HEK293 (cell line): ENCODE measurements around the gene DHRS13.

ENCODE experiments used
- GFI1B ChIP-seq: fragments of 450-650 bp; formaldehyde crosslinking; IDR thresholded peaks from 2 replicates; pipeline ENCODE4 v1.5.1; 2016; ENCODE audit warnings: missing biosample characterization, missing genetic modification characterization
- KLF8 ChIP-seq: fragments of 450-650 bp; formaldehyde crosslinking; IDR thresholded peaks from 2 replicates; pipeline ENCODE4 v1.5.1; 2016; ENCODE audit warnings: missing biosample characterization, missing genetic modification characterization
- SETDB1 ChIP-seq: IDR thresholded peaks from one replicate; pipeline ENCODE4 v1.6.1; 2017; ENCODE audit warnings: mild to moderate bottlenecking, low read length, moderate library complexity, mixed read lengths; ENCODE audit not compliant: insufficient read length
- SP7 ChIP-seq: fragments of 450-650 bp; formaldehyde crosslinking; IDR thresholded peaks from 2 replicates; pipeline ENCODE4 v1.5.1; 2016; ENCODE audit warnings: missing biosample characterization, missing genetic modification characterization
- TRIM28 ChIP-seq: IDR thresholded peaks from 2 replicates; pipeline ENCODE4 v1.6.1; 2011; ENCODE audit warnings: low read length, control low read depth, borderline replicate concordance
- YY1 ChIP-seq: fragments of 450-650 bp; formaldehyde crosslinking; IDR thresholded peaks from 2 replicates; pipeline ENCODE4 v1.5.1; 2018; ENCODE audit warnings: missing biosample characterization, missing genetic modification characterization
- ZBTB10 ChIP-seq: fragments of 450-650 bp; formaldehyde crosslinking; IDR thresholded peaks from 2 replicates; pipeline ENCODE4 v1.5.1; 2016; ENCODE audit warnings: missing biosample characterization, missing genetic modification characterization
- ZBTB11 ChIP-seq: fragments of 450-650 bp; formaldehyde crosslinking; conservative IDR thresholded peaks from 2 replicates; pipeline ENCODE4 v1.5.1; 2016; ENCODE audit warnings: low read depth, missing biosample characterization, missing genetic modification characterization
- ZBTB8A ChIP-seq: fragments of 450-650 bp; formaldehyde crosslinking; IDR thresholded peaks from 2 replicates; pipeline ENCODE4 v1.5.1; 2016; ENCODE audit warnings: missing biosample characterization, missing genetic modification characterization
- ZFHX2 ChIP-seq: fragments of 450-650 bp; formaldehyde crosslinking; conservative IDR thresholded peaks from 2 replicates; pipeline ENCODE4 v1.5.1; 2016; ENCODE audit warnings: missing biosample characterization, missing genetic modification characterization
- ZFP3 ChIP-seq: fragments of 450-650 bp; formaldehyde crosslinking; IDR thresholded peaks from 2 replicates; pipeline ENCODE4 v1.5.1; 2016; ENCODE audit warnings: low read depth, missing biosample characterization, missing genetic modification characterization
- ZNF155 ChIP-seq: fragments of 450-650 bp; formaldehyde crosslinking; IDR thresholded peaks from 2 replicates; pipeline ENCODE4 v1.5.1; 2016; ENCODE audit warnings: missing biosample characterization, missing genetic modification characterization
- ZNF24 ChIP-seq: fragments of 450-650 bp; formaldehyde crosslinking; IDR thresholded peaks from 2 replicates; pipeline ENCODE4 v1.5.1; 2016; ENCODE audit warnings: missing biosample characterization, missing genetic modification characterization
- ZNF274 ChIP-seq, 2 experiments: fragments of 200-500 bp in 1 of 2; fragments of 450-650 bp in 1 of 2; sonication (Bioruptor generic) in 1 of 2; formaldehyde crosslinking in 1 of 2; IDR thresholded peaks; 2 replicates each; pipeline versions ENCODE4 v1.5.1 to v1.6.1; 2014 to 2016; ENCODE audit warnings: borderline replicate concordance in 1 of 2, inconsistent platforms in 1 of 2, low read length in 1 of 2, missing biosample characterization in 1 of 2, missing genetic modification characterization in 1 of 2
- ZNF335 ChIP-seq: fragments of 450-650 bp; formaldehyde crosslinking; conservative IDR thresholded peaks from 2 replicates; pipeline ENCODE4 v1.5.1; 2016; ENCODE audit warnings: missing biosample characterization, missing genetic modification characterization
- ZNF449 ChIP-seq: fragments of 450-650 bp; formaldehyde crosslinking; IDR thresholded peaks from 2 replicates; pipeline ENCODE4 v1.5.1; 2017; ENCODE audit warnings: missing biosample characterization, mild to moderate bottlenecking, missing genetic modification characterization, moderate library complexity
- ZNF701 ChIP-seq: fragments of 450-650 bp; formaldehyde crosslinking; IDR thresholded peaks from 2 replicates; pipeline ENCODE4 v1.5.1; 2016; ENCODE audit warnings: missing biosample characterization, missing genetic modification characterization
- ZSCAN16 ChIP-seq: fragments of 450-650 bp; formaldehyde crosslinking; IDR thresholded peaks from 2 replicates; pipeline ENCODE4 v1.5.1; 2016; ENCODE audit warnings: missing biosample characterization, missing genetic modification characterization
- ZSCAN4 ChIP-seq: fragments of 450-650 bp; formaldehyde crosslinking; IDR thresholded peaks from 2 replicates; pipeline ENCODE4 v1.5.1; 2017; ENCODE audit warnings: missing biosample characterization, missing genetic modification characterization
- TF ChIP-seq, protein P1 (sequence below): fragments of 450-650 bp; formaldehyde crosslinking; IDR thresholded peaks from 2 replicates; pipeline ENCODE4 v1.5.1; 2016; ENCODE audit warnings: missing biosample characterization, missing genetic modification characterization, borderline replicate concordance
- TF ChIP-seq, protein P2 (sequence below): fragments of 450-650 bp; formaldehyde crosslinking; IDR thresholded peaks from 2 replicates; pipeline ENCODE4 v1.5.1; 2016; ENCODE audit warnings: missing biosample characterization, missing genetic modification characterization

DHRS13 gene

GRCh38 chr17:28901866-28902818 is 737 bp downstream of the DHRS13 start (continued):
- TF ChIP-seq ZBTB11 (tag by site-specific recombination) (peak; percentile 53), ZSCAN4 (tag by site-specific recombination) (peak; percentile 24; the same call in 1 of the 2 replicates), ZNF335 (tag by site-specific recombination) (peak; percentile 66), SP7 (peak; percentile 79), ZFP3 (tag by site-specific recombination) (peak; percentile 91), ZBTB8A (tag by site-specific recombination) (peak; percentile 4; the same call in 1 of the 2 replicates), GFI1B (0 out of 2 replicates have a peak, but pooled peaks have one; percentile 8), ZNF274 (IDR thresholded peaks at IDR 0.05; ENCODE audit: low read length) (no peak), ZNF274 (tag by site-specific recombination; IDR thresholded peaks at IDR 0.05; ENCODE audit: borderline replicate concordance) (no peak), ZFHX2 (tag by site-specific recombination) (peak; percentile 35), ZNF449 (no peak; the same call in 1 of the 2 replicates), YY1 (tag by site-specific recombination) (no peak), SETDB1 (peak; percentile 42), ZNF701 (no peak), ZBTB10 (tag by site-specific recombination) (0 out of 2 replicates have a peak, but pooled peaks have one; percentile 26), KLF8 (tag by site-specific recombination) (peak; percentile 20; the same call in 1 of the 2 replicates), ZNF24 (peak; percentile 57; the same call in 1 of the 2 replicates), TRIM28 (0 out of 2 replicates have a peak, but pooled peaks have one; percentile 29), ZSCAN16 (tag by site-specific recombination) (no peak), ZNF155 (tag by site-specific recombination) (no peak)
- TF ChIP-seq, protein P1, sequence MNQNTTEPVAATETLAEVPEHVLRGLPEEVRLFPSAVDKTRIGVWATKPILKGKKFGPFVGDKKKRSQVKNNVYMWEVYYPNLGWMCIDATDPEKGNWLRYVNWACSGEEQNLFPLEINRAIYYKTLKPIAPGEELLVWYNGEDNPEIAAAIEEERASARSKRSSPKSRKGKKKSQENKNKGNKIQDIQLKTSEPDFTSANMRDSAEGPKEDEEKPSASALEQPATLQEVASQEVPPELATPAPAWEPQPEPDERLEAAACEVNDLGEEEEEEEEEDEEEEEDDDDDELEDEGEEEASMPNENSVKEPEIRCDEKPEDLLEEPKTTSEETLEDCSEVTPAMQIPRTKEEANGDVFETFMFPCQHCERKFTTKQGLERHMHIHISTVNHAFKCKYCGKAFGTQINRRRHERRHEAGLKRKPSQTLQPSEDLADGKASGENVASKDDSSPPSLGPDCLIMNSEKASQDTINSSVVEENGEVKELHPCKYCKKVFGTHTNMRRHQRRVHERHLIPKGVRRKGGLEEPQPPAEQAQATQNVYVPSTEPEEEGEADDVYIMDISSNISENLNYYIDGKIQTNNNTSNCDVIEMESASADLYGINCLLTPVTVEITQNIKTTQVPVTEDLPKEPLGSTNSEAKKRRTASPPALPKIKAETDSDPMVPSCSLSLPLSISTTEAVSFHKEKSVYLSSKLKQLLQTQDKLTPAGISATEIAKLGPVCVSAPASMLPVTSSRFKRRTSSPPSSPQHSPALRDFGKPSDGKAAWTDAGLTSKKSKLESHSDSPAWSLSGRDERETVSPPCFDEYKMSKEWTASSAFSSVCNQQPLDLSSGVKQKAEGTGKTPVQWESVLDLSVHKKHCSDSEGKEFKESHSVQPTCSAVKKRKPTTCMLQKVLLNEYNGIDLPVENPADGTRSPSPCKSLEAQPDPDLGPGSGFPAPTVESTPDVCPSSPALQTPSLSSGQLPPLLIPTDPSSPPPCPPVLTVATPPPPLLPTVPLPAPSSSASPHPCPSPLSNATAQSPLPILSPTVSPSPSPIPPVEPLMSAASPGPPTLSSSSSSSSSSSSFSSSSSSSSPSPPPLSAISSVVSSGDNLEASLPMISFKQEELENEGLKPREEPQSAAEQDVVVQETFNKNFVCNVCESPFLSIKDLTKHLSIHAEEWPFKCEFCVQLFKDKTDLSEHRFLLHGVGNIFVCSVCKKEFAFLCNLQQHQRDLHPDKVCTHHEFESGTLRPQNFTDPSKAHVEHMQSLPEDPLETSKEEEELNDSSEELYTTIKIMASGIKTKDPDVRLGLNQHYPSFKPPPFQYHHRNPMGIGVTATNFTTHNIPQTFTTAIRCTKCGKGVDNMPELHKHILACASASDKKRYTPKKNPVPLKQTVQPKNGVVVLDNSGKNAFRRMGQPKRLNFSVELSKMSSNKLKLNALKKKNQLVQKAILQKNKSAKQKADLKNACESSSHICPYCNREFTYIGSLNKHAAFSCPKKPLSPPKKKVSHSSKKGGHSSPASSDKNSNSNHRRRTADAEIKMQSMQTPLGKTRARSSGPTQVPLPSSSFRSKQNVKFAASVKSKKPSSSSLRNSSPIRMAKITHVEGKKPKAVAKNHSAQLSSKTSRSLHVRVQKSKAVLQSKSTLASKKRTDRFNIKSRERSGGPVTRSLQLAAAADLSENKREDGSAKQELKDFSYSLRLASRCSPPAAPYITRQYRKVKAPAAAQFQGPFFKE (tag by site-specific recombination) = no peak
- TF ChIP-seq, protein P2, sequence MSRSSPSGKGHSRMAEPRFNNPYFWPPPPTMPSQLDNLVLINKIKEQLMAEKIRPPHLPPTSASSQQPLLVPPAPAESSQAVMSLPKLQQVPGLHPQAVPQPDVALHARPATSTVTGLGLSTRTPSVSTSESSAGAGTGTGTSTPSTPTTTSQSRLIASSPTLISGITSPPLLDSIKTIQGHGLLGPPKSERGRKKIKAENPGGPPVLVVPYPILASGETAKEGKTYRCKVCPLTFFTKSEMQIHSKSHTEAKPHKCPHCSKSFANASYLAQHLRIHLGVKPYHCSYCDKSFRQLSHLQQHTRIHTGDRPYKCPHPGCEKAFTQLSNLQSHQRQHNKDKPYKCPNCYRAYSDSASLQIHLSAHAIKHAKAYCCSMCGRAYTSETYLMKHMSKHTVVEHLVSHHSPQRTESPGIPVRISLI (tag by site-specific recombination) = no peak
